Astrocyte of the cerebellum (primary cell): ENCODE results near the gene CSF3.
A peak's percentile ranks its signal among the peaks of the same experiment; 100 is the strongest.

Experiments
- DNase-seq: peaks from one replicate; pipeline ENCODE4 v3.0.0-alpha.2; 2011; ENCODE audit warnings: low read depth
- H3K4me3 ChIP-seq: 2 replicates; pipeline ENCODE4 v1.5.1; 2011; ENCODE audit warnings: mild to moderate bottlenecking, low read depth, low read length, moderate library complexity
- in situ Hi-C: cut with HindIII; loops from 2 replicates; pipeline ENCODE4 v1.10.0; 2017; ENCODE audit warnings: low sequenced_read_pairs
- TF ChIP-seq, protein P1 (sequence below): IDR thresholded peaks from 2 replicates; pipeline ENCODE4 v1.5.1; 2012; ENCODE audit warnings: low read length, low read depth, moderate library complexity, mild to moderate bottlenecking; ENCODE audit errors: missing control alignments

Gene CSF3

DNA sequence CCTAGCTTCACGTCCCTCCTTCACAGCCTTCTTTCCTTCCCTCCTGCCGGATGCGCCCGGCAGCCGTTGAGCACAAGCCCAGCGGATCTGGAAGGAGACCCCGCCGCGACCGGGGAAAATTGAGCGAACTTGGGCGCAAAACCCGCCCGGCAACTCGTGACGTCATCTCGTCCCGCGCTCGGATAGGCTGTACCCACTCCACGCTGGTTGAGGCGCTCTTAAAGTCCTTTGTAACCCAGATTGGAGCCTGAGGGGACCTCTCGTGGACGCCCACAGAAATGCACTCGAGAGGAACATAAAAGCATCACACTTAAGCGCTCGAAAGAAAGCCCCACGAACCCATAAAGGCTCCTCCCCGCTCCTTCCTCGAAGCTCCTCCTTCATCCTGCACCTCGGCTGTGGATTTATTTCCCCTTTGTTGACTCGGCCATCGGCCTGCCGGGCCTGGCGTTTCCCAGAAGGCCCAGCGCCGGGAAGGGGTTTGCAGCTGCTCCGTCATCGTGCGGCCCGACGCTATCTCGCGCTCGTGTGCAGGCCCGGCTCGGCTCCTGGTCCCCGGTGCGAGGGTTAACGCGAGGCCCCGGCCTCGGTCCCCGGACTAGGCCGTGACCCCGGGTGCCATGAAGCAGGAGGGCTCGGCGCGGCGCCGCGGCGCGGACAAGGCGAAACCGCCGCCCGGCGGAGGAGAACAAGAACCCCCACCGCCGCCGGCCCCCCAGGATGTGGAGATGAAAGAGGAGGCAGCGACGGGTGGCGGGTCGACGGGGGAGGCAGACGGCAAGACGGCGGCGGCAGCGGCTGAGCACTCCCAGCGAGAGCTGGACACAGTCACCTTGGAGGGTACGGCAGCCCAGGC lies 34.7 kb upstream of the CSF3 start, which contains the start of gene PSMD3:
Gene PSMD3, plus strand, starts transcription at position 457 of the 856 bp plus-strand sequence. Its CDS starts 164 bp downstream, at position 621.
- peak; percentile 100 for DNase-seq
- TF ChIP-seq, protein P1, sequence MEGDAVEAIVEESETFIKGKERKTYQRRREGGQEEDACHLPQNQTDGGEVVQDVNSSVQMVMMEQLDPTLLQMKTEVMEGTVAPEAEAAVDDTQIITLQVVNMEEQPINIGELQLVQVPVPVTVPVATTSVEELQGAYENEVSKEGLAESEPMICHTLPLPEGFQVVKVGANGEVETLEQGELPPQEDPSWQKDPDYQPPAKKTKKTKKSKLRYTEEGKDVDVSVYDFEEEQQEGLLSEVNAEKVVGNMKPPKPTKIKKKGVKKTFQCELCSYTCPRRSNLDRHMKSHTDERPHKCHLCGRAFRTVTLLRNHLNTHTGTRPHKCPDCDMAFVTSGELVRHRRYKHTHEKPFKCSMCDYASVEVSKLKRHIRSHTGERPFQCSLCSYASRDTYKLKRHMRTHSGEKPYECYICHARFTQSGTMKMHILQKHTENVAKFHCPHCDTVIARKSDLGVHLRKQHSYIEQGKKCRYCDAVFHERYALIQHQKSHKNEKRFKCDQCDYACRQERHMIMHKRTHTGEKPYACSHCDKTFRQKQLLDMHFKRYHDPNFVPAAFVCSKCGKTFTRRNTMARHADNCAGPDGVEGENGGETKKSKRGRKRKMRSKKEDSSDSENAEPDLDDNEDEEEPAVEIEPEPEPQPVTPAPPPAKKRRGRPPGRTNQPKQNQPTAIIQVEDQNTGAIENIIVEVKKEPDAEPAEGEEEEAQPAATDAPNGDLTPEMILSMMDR = peak; percentile 77
- H3K4me3 ChIP-seq = peak within 1 kb of the TSS; percentile 88
- in situ Hi-C loops = no loop called here

DNA sequence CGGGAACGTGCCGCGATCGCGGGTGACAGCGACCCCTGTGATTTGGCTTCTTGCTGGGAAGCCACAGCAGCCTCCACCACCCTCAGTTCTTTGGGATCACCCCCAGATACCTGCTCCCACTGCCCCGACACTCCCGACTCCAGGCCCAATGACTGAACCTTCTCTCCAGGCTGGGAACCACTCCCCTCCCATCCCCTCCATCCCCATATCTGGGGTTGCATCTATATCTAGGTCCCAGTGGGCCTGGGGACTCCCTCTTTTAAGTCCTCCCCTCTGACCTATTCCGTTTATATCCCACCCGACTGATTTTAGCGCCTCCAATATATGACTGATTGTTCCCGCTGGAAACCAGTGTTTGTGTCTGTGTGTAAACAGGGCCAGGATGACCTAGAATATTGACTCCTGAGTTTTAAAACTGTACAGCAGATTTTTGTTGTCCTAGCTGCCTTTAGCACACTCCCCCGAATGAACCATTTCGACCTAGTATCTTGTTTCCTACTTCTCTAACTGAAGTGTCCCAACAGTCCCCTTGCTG lies 34.0 kb upstream of the CSF3 start:
- in situ Hi-C loops = no loop called here
- peak overlapping the region; percentile 88 for H3K4me3 ChIP-seq
- TF ChIP-seq, protein P1 = no peak
- DNase-seq = no peak

DNA sequence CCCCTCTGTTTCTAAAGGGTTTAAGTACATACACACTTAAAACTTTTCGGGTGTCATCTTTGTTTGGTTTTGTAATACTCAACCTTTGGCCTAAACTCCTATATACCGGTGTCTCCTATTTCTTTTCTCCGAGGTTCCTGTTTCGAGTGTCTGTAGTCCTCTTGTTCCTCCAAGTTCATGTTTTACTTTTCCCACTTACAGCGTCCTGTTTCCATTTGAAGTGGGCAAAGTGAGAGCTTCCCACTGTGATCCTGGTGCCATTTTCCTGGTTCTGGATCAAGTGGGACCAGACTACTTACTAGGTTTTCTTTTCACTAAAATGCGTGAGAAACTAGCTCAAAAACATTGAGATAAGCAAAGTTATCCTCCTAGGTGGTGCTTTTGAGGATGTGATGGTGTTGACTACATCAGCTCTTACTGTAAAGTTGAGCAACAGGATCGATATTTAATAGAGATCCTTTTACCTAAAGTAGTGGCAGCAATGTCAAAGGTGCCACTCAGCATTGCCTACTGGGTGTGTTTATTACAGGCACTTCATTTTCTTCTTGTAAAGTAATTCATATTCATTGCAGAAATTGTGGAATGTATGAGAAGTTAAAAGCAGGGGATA lies 33.4 kb upstream of the CSF3 start:
- peak overlapping the region; percentile 88 for H3K4me3 ChIP-seq
- TF ChIP-seq, protein P1 = no peak
- in situ Hi-C loops = no loop called here
- no peak for DNase-seq

DNA sequence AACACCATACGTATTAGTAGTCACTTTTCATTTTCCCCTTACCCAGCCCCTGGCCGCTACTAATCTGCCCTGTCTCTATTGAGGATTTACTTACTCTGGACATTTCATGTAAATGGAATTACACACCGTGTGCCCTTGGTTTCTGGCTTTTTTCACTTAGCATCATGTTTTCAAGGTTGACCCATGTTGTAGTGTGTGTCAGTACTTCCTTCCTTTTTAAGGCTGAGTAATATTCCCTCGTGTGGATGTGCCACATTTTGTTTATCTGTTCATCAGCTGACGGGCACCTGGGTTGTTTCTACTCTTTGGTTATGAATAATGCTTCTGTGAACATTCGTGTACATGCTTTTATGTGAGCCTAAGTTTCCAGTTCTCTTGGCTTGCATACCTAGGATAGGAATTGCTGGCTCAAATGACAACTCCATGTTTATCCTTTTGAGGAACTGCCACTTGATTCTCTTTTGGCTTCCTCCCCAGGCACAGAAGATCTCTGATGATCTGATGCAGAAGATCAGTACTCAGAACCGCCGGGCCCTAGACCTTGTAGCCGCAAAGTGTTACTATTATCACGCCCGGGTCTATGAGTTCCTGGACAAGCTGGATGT lies 26.9 kb upstream of the CSF3 start:
- no peak overlapping the region for H3K4me3 ChIP-seq
- TF ChIP-seq, protein P1 = no peak
- in situ Hi-C loops = no loop called here
- DNase-seq = no peak

DNA sequence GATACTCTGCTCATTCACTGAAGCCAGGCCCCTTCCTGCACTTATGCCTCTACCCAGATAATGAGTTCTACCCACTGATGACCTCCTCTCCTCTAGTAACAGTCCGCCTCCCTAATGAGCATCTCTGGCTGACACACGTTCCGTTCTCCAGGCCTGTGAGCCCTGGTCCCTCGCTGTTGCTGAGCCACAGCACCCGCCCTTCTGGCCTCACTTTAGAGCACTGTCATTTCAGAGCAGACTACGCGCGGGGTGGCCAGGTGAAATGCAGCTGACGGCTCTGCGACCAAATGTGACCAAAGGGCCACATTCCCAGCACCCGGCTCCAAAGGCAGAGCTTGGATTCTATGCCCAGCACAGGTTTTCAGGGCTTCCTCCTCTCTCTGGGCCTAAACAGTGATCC lies 20.8 kb upstream of the CSF3 start:
- in situ Hi-C loops = loop anchor here (5.0 to 10.0 kb wide), 2 partner anchors 78 to 180 kb away; partner anchors contain the start of gene RAPGEFL1
- TF ChIP-seq, protein P1 = no peak

DNA sequence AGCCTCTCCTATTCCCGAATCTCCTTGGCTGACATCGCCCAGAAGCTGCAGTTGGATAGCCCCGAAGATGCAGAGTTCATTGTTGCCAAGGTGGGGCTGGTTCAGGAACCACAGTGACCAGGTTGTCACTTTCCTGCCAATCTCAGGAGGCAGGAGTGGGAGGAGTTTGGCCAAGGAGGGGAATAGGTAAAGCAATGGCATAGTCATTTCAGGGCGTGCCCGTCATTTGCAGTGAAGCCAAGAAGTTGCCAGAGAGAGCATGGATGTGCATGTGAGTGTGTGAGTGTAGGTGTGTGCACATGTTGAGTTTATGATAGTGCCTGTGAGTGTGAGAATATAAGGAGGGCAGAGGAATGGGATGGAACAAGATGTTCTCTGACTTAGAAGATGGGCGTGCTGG lies 19.8 kb upstream of the CSF3 start:
- TF ChIP-seq, protein P1 = no peak
- in situ Hi-C loops = loop anchor here (10.0 kb wide), 1 partner anchor 179 kb away; the partner anchor contains the start of gene RAPGEFL1
- DNase-seq = no peak
- no peak overlapping the region for H3K4me3 ChIP-seq

More for the DNA sequence above, 20.8 kb upstream of the CSF3 start:
- DNase-seq = no peak
- no peak overlapping the region for H3K4me3 ChIP-seq
